Heart left ventricle (tissue), 13 donors: ENCODE measurements around the gene GTF2H4.

ENCODE experiments used
- CTCF ChIP-seq, 12 donors: fragments of 200-600 bp; sonication (generic) in 4 of 12; IDR thresholded peaks; one replicate each; pipeline versions ENCODE4 v1.5.0 to v1.8.0; 2018 to 2022; ENCODE audit warnings: antibody characterized with exemption in 12 of 12, mild to moderate bottlenecking in 5 of 12
- POLR2A ChIP-seq, 2 donors: fragments of 450-650 bp; IDR thresholded peaks; one replicate each; pipeline ENCODE4 v1.6.1; 2017; ENCODE audit warnings: antibody characterized with exemption in 2 of 2, mild to moderate bottlenecking in 2 of 2, moderate library complexity in 2 of 2
- donor health status: ischemic (EF 13 %, LVEDD 7.1; RV severe dilation, severe dysfunction).
- donor health status: DM: no; HTN: yes; CAD: no.
- donor health status: DM: no; HTN: no; CAD: no.
- donor health status: ischemic (EF 25% LVEDD 6.9; RV normal size, moderate dysfunction).
- donor health status: ischemic (EF 25% LVEDD 5.7; RV mildly dilated, moderate dysfunction).
- donor health status: ischemic (EF 35%, LVEDD 5.7; RV mildly dilated, moderate dysfunction).
- donor health status: nonischemic (EF 11% LVEDD 7.7; RV severe dilation, severe dysfunction).
- donor health status: DM: yes; HTN: yes; CAD: no.
- donor health status: PGD.
- donor health status: ischemic (EF 29% LVEDD 5.4; RV normal size, mild dysfunction).
- donor health status: nonischemic (EF 23%, LVEDD 6.1; RV moderate dilation, normal function).

GRCh38 chr6:30951907-30952469 lies 44.0 kb downstream of the GTF2H4 start:
- TF ChIP-seq CTCF (IDR thresholded peaks at IDR 0.05) (no peak), POLR2A (IDR thresholded peaks at IDR 0.05) (no peak)
